Measurements from ENCODE around the gene SLC22A6. TPM values are rescaled to one million over a fixed set of nuclear protein-coding genes. Genes with fewer than 3 reads are reported as not detected.

SLC22A6 gene
- total RNA-seq, 1 donor from 2014 or later = not detected

Other genes starting within 250 kb of the SLC22A6 start
- gene ZBTB3, start 230.8 kb downstream of the SLC22A6 start, total RNA-seq (ENCODE audit: unreplicated experiment) = 14.6 TPM
- 92.5 TPM for gene POLR2G, start 223.4 kb downstream of the SLC22A6 start, total RNA-seq (ENCODE audit: unreplicated experiment)
- gene TAF6L, start 213.6 kb downstream of the SLC22A6 start, total RNA-seq (ENCODE audit: unreplicated experiment) = 39.4 TPM
- 28.2 TPM for gene TMEM179B, start 197.6 kb downstream of the SLC22A6 start, total RNA-seq (ENCODE audit: unreplicated experiment)
- gene TMEM223, start 193.0 kb downstream of the SLC22A6 start, total RNA-seq (ENCODE audit: unreplicated experiment) = 17.4 TPM
- gene NXF1, start 179.5 kb downstream of the SLC22A6 start, total RNA-seq (ENCODE audit: unreplicated experiment) = 104 TPM
- gene STX5, start 152.9 kb downstream of the SLC22A6 start, total RNA-seq (ENCODE audit: unreplicated experiment) = 40.7 TPM
- 1.0 TPM for gene TEX54, start 152.1 kb downstream of the SLC22A6 start, total RNA-seq (ENCODE audit: unreplicated experiment)
- 69.0 TPM for gene WDR74, start 145.4 kb downstream of the SLC22A6 start, total RNA-seq (ENCODE audit: unreplicated experiment)
- 221 TPM for gene SLC3A2, start 104.1 kb downstream of the SLC22A6 start, total RNA-seq (ENCODE audit: unreplicated experiment)
- not detected for gene CHRM1, start 63.6 kb downstream of the SLC22A6 start, total RNA-seq (ENCODE audit: unreplicated experiment)
- not detected for gene SLC22A8, start 30.9 kb upstream of the SLC22A6 start, total RNA-seq (ENCODE audit: unreplicated experiment)
- gene SLC22A24, start 159.3 kb upstream of the SLC22A6 start, total RNA-seq (ENCODE audit: unreplicated experiment) = not detected

Data from glutamatergic neuron (in vitro differentiated cells).